PFSK-1 (cell line): ENCODE data around the gene RBM26.

Experiments
- FOXP2 ChIP-seq: optimal IDR thresholded peaks from 2 replicates; pipeline ENCODE3; 2011; ENCODE audit warnings: borderline replicate concordance, control low read depth, inconsistent platforms; ENCODE audit not compliant: insufficient read depth; ENCODE audit errors: extremely low read length, extremely low read depth
- POLR2AphosphoS5 ChIP-seq: IDR thresholded peaks from 2 replicates; pipeline ENCODE4 v1.6.1; 2012; ENCODE audit warnings: low read depth, mild to moderate bottlenecking, control low read depth, low read length, moderate library complexity
- REST ChIP-seq, 2 experiments: IDR thresholded peaks; 2 replicates each; pipeline versions ENCODE4 v1.6.1 to v1.8.0; 2011 to 2012; ENCODE audit warnings: low read depth in 2 of 2, low read length in 2 of 2, control low read depth in 1 of 2, inconsistent platforms in 1 of 2, mild to moderate bottlenecking in 1 of 2, moderate library complexity in 1 of 2; ENCODE audit not compliant: insufficient read depth in 1 of 2
- SIN3A ChIP-seq: IDR thresholded peaks from 2 replicates; pipeline ENCODE4 v1.6.1; 2012; ENCODE audit warnings: mild to moderate bottlenecking, low read length, moderate library complexity, borderline replicate concordance; ENCODE audit not compliant: insufficient read depth
- TAF1 ChIP-seq: IDR thresholded peaks from 2 replicates; pipeline ENCODE4 v1.6.1; 2012; ENCODE audit warnings: low read length, control low read depth, borderline replicate concordance; ENCODE audit not compliant: insufficient read depth

- TF ChIP-seq REST (IDR thresholded peaks at IDR 0.05; ENCODE audit: insufficient read depth in 1 of 2, low read depth in 2 of 2, low read length in 2 of 2): no peak
- TF ChIP-seq POLR2AphosphoS5: no peak
- TF ChIP-seq TAF1: no peak
- no peak for TF ChIP-seq SIN3A
- no peak for TF ChIP-seq FOXP2
Observed at GRCh38 chr13:79359064-79359463, 47.0 kb downstream of the RBM26 start.
